ENCODE data around the gene GRIK2.

Gene GRIK2

DNA sequence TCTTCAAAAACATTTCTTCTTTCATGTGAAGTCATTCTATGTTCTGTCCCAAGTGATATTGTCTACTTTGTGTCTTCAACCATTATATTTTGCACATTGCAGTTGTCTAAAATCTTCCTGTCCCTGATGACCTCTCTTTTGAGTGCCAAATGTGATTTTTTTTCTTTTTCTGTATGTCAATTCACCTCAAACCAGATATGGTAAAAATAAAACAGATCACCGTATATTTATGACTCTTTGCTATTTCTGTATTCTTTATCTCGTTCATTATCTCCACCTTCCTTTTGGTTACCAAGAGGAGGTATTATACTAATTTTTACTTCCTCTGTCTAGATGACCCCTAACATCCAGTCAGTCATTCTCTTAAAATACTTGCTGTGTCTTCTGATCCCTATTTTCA is 165.2 kb downstream of the GRIK2 start:
- DNase-seq (ENCODE audit: low read depth) = no peak
- H3K4me3 ChIP-seq (ENCODE audit: low read depth, low read length) = no peak overlapping the region
- TF ChIP-seq, protein P1, sequence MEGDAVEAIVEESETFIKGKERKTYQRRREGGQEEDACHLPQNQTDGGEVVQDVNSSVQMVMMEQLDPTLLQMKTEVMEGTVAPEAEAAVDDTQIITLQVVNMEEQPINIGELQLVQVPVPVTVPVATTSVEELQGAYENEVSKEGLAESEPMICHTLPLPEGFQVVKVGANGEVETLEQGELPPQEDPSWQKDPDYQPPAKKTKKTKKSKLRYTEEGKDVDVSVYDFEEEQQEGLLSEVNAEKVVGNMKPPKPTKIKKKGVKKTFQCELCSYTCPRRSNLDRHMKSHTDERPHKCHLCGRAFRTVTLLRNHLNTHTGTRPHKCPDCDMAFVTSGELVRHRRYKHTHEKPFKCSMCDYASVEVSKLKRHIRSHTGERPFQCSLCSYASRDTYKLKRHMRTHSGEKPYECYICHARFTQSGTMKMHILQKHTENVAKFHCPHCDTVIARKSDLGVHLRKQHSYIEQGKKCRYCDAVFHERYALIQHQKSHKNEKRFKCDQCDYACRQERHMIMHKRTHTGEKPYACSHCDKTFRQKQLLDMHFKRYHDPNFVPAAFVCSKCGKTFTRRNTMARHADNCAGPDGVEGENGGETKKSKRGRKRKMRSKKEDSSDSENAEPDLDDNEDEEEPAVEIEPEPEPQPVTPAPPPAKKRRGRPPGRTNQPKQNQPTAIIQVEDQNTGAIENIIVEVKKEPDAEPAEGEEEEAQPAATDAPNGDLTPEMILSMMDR (IDR thresholded peaks at IDR 0.05; ENCODE audit: control insufficient read depth, extremely low read depth, insufficient read depth) = no peak

DNA sequence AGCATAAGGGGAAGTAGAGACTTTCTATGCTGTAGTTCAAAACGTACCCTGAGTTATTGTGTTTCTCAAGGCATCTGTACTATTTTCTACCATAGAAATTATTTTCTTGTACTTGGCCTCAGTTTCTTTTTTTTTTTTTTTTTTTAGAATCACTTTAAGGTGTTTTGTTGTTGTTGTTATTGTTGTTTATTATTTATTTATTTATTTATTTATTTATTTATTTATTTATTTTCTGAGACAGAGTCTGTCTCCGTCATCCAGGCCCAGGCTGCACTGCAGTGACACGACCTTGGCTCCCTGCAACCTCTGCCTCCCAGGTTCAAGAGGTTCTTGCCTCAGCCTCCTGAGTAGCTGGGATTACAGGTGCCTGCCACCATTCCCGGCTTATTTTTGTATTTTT is 179.1 kb downstream of the GRIK2 start:
- DNase-seq (ENCODE audit: low read depth) = no peak
- TF ChIP-seq, protein P1 (IDR thresholded peaks at IDR 0.05; ENCODE audit: control insufficient read depth, extremely low read depth, insufficient read depth) = no peak
- H3K4me3 ChIP-seq (ENCODE audit: low read depth, low read length) = no peak overlapping the region

DNA sequence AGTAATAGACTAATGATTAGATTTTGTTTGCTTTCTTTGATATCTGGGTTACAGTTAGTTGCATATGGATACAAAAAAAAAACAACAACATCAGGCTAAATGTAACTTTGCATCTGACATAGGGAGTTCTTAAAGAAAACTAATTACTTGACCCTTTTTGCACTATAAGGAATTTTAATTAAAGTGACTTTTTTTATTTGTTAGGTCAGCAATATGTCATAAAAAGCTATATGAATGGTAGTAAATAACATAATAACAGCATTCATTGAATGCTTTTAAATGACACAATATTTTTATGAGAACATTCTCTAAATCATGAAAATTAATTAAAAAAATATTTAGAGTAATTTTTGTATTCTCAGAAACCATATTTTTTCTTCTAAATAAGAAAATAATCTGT is 183.6 kb downstream of the GRIK2 start:
- no peak for DNase-seq (ENCODE audit: low read depth)
- H3K4me3 ChIP-seq (ENCODE audit: low read depth, low read length) = no peak overlapping the region
- TF ChIP-seq, protein P1 (IDR thresholded peaks at IDR 0.05; ENCODE audit: control insufficient read depth, extremely low read depth, insufficient read depth) = no peak

DNA sequence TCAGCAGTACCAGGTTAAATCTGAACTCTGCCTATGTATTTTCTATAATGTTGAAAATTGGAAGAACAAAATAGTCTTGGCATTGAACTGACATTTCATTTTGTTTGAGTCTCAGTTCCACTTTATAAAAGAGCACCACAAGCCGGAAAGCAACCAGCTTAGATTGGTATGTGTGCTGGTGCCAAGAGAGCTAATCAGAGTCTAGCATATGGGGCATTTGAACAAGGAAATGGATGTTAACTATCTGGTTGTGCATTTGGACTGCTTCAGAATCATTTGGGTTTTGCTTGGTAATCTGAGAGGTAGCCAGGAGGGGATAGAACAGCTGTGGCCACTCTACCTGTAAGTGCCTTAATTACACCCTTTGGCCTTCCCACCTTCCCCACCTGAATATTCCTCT is 184.8 kb downstream of the GRIK2 start:
- no peak for DNase-seq (ENCODE audit: low read depth)
- TF ChIP-seq, protein P1 (IDR thresholded peaks at IDR 0.05; ENCODE audit: control insufficient read depth, extremely low read depth, insufficient read depth) = no peak
- H3K4me3 ChIP-seq (ENCODE audit: low read depth, low read length) = no peak overlapping the region

DNA sequence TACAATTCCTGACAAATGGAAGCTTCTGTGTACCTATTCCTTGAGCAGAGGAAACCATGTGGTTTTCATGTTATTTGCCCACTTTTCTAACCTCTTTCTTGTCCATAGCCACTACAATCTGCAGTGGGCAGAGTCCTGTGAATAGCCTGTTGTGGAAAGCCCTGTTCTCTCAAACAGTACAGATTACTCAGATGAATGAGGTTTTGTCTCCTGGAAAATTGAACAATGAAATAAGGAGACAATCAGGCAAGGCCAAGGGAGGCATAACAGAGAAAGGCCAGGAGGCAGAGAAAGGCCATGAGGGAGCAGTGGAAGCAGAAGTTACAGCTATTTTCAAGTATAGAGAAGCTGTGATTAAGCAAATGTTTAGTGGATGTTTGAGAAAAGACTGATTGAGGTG is 189.3 kb downstream of the GRIK2 start:
- DNase-seq (ENCODE audit: low read depth) = no peak
- TF ChIP-seq, protein P1 (IDR thresholded peaks at IDR 0.05; ENCODE audit: control insufficient read depth, extremely low read depth, insufficient read depth) = no peak
- H3K4me3 ChIP-seq (ENCODE audit: low read depth, low read length) = no peak overlapping the region

DNA sequence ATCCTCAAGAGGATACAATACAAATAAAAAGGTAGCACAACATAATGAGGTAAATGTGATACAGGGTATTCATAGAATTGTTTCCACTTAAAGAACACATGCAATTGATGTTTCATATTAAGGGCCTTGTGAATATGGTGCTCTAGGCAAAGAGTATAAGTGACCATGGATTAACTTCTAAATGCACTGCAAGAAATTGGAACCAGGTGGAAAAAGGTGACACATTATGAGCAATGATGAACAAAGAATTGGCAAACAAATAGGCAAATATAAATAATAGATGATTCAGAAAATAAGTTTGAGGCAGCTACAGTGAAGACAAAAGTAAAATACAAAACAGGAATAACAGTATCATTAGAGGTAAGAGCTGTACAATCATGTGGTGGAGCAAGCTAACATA is 192.0 kb downstream of the GRIK2 start:
- no peak overlapping the region for H3K4me3 ChIP-seq (ENCODE audit: low read depth, low read length)
- DNase-seq (ENCODE audit: low read depth) = no peak
- TF ChIP-seq, protein P1 (IDR thresholded peaks at IDR 0.05; ENCODE audit: control insufficient read depth, extremely low read depth, insufficient read depth) = no peak

DNA sequence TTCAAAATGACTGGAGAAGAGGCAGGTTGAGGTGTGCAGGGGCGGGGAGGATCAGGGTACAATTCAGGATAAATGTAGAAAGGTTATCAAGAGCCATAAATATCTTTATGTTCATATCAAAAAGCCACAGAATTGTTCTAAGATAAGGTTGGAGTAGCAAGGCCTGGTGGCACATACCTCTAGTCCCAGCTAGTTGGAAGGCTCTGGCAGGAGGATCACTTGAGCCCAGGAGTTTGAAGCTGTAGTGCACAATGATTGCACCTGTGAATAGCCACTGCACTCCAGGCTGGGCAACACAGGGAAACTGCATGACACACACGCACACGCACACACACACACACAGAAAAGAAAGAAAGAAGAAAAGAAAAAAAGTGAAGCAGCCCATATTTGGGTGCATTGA is 194.8 kb downstream of the GRIK2 start:
- no peak for DNase-seq (ENCODE audit: low read depth)
- TF ChIP-seq, protein P1 (IDR thresholded peaks at IDR 0.05; ENCODE audit: control insufficient read depth, extremely low read depth, insufficient read depth) = no peak
- H3K4me3 ChIP-seq (ENCODE audit: low read depth, low read length) = no peak overlapping the region

All from LNCaP clone FGC (cell line).